NCI-H510A treated with DMSO at 0.1 percent for 48 hours (cell line): ENCODE results near the gene NPAS2.

Experiments used
- DNase-seq: peaks from one replicate; lab custom pipeline; 2025; lab: John Stamatoyannopoulos, UW

NPAS2 gene

GRCh38 chr2:100855084-100855483, 35.1 kb downstream of the NPAS2 start:
- no peak for DNase-seq

- DNase-seq: no peak
Observed at GRCh38 chr2:100855606-100856005, 35.7 kb downstream of the NPAS2 start.

GRCh38 chr2:100856732-100857131, 36.8 kb downstream of the NPAS2 start:
- no peak for DNase-seq

- DNase-seq: no peak
Observed at GRCh38 chr2:100857341-100857740, 37.4 kb downstream of the NPAS2 start.

GRCh38 chr2:100857915-100858314, 38.0 kb downstream of the NPAS2 start:
- DNase-seq: no peak

GRCh38 chr2:100859902-100860301, 40.0 kb downstream of the NPAS2 start:
- no peak for DNase-seq

- DNase-seq: no peak
Observed at GRCh38 chr2:100861340-100861739, 41.4 kb downstream of the NPAS2 start.

- DNase-seq: no peak
Observed at GRCh38 chr2:100862081-100862480, 42.1 kb downstream of the NPAS2 start.

- DNase-seq: no peak
Observed at GRCh38 chr2:100865816-100866460, 46.0 kb downstream of the NPAS2 start.

- no peak for DNase-seq
Observed at GRCh38 chr2:100868083-100868482, 48.1 kb downstream of the NPAS2 start.

GRCh38 chr2:100869120-100869519, 49.2 kb downstream of the NPAS2 start:
- no peak for DNase-seq

GRCh38 chr2:100870652-100871531, 51.0 kb downstream of the NPAS2 start:
- DNase-seq: no peak

GRCh38 chr2:100875516-100876230, 55.7 kb downstream of the NPAS2 start:
- peak; percentile 73 for DNase-seq

GRCh38 chr2:100876231-100876860, 56.4 kb downstream of the NPAS2 start:
- DNase-seq: no peak

- no peak for DNase-seq
Observed at GRCh38 chr2:100877555-100877954, 57.6 kb downstream of the NPAS2 start.

- no peak for DNase-seq
Observed at GRCh38 chr2:100878000-100878791, 58.3 kb downstream of the NPAS2 start.

- no peak for DNase-seq
Observed at GRCh38 chr2:100879296-100879695, 59.4 kb downstream of the NPAS2 start.

- DNase-seq: no peak
Observed at GRCh38 chr2:100880036-100880435, 60.1 kb downstream of the NPAS2 start.

GRCh38 chr2:100880730-100881129, 60.8 kb downstream of the NPAS2 start:
- no peak for DNase-seq

GRCh38 chr2:100882645-100883613, 63.0 kb downstream of the NPAS2 start:
- DNase-seq: no peak
